GM15510 (cell line): ENCODE data around the gene SEPHS1.

Experiments used
- POLR2A ChIP-seq: IDR thresholded peaks from 3 replicates; pipeline ENCODE4 v1.6.1; 2011; ENCODE audit warnings: borderline replicate concordance; ENCODE audit not compliant: insufficient read length; ENCODE audit errors: extremely low read depth

SEPHS1 gene

DNA sequence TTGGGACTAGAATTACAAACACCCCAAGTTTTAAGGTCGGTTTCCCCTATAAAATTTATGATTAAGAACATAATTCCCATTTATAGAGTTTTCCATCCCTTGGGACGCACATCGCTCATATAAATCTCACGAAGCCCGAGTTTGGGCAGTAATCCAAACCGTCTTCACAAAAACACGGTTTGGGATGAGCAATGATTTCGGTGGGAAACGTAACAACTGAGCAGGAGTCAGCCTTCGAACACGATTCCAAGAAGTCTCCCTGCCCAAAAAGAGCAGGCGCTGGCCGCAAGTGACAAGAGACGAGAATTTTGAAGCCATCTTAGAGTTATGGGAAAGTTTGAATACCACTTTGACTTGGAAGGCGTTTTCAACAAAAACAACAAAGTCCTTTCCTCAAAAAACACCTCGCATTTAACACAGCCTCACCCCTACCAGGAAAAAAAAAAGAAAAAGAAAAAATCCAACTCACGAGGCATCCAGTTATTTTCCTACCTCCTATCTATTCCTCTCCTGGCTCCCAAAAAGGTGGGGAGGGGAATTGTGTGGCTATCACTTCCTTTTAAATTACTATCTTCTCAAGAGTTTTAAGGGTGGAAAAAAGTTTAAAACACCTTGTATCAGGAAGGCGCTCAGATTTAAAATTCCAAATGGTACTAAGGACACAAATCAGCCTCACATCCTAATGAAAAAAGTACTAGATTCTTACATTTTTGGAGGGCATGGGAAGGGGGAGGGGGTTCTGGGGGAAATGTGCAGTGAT lies 1.6 kb downstream of the SEPHS1 start:
- TF ChIP-seq POLR2A: no peak

DNA sequence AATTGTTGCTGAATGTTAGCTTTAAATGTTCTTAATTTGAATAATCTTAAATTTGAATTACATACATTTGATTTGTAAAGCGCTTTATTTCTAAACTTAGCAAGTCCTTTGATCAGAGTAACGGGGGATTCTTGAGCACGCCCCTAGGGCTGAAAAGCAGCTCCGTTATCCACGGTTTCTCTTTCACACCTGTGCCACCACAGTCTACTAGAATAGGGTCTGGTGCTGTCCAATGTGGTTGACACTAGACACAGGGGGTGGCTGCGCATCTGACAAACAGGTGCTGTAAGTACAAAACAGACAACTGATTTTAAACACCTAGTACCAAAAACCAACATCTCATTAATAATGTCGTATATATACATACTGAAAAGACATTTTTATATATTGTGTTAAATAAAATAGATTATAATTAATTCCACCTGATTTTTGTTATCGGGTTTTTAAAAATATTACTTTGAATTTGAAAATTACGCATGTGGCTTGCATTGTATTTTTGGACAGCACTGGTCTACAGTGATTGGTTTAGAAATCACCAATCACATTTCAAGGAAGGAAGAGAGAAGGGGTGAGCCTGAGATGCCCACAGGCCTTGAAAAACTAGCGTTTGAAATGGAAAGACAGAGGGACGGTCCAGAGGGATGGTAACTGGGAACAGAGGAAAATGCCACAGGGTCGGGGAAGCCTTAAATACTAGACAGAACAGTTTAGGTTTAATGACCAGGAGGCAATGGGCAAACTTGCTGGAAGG lies 7.3 kb downstream of the SEPHS1 start:
- no peak for TF ChIP-seq POLR2A

DNA sequence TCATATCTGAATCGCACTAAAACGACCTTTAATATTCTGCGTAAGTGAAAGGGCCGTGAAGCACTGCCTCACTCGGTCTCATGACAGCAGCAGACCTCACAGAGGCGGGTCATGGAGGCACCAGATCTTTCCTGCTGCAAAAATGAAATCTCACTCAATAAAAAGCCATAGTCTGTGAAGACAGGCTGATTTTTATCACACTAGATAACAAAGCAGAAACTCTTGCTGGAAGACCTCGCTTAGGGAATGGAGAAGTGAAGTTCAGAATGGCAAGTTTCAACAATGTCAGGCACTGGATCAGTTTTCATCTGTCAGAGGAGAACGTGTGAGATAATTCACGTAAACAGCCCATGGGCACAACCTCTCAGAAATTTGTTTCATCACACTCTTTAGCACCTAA lies 8.0 kb downstream of the SEPHS1 start:
- TF ChIP-seq POLR2A: no peak

DNA sequence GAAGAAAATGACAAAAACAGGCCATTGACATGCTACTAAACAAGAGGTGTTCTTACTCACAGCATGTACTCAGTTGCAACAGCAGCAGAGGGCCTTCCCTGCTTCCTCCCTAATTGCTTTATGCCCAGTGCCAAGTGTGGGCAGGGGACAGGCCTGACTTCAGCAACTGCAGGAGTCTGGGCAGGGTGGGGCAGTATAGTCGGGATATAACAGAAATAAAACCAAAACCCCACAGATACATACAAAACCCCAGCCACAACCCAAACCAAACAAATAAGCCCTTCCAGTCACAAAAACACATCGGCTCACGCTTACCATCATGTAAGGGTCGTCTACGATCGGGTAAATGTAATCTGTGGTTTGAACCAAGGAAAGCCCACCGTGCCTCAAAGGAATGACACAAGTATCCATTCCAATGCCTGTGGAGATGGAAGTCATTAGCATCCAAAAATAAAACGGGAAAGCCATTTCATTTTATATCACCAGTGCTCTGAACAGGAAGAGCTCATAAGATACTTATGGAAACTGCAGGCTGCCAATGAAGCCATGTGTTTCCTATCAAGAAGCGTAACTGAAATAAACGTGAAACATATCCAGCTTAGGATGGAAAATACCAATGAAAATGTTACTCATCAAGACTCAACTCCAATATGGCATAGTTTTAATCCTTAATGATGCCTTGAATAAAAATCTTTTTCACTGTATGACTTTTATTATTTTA lies 9.5 kb downstream of the SEPHS1 start:
- TF ChIP-seq POLR2A: no peak

DNA sequence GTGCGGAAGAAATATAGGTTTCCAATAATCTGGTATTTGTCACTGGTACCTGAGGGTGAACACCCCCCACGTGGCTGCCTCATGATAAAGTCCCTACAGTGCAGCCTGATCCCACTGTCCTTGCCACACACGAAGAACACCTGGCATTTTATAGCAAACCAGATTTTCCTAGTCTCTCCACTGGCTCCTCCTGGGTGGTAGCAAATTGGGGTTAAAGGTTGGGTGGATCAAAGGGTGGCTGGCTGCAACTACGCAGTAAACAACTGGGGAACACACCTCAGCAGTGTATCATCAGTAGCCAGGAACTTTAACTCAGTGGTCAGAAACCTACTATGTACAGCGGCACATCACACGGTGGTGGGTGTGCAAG lies 10.3 kb downstream of the SEPHS1 start:
- no peak for TF ChIP-seq POLR2A

DNA sequence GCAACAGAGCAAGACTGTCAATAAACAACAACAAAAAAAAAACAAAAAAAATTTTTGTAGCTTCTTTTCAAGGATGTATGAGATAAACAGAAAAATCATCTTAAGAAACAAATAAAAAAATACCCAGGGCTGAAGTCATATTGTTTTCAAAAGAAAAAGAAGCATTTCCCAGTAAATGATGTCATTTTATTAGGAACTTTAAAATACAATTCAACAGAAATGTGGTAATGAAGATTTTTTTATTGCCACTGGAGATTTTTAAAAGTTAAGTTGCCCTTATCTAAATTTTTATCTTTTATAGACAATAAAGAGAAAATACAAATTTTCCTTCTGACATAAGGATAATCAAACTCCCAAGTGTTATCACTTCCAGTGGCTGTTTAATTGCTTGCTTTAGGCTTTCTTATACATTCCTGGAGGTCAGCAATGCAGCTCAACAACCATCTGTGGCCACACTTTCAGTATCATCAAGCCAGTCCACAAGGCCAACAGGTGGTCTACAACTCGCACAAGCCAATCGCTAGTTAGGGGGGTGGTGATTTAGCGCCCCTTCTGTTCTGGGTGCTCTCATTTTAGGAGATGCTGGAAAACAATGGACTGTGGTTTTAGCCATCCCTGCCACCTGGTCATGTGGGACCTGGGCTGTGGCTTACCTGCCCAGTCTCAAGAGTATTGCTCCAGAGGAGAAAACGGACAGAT lies 10.8 kb downstream of the SEPHS1 start:
- no peak for TF ChIP-seq POLR2A

DNA sequence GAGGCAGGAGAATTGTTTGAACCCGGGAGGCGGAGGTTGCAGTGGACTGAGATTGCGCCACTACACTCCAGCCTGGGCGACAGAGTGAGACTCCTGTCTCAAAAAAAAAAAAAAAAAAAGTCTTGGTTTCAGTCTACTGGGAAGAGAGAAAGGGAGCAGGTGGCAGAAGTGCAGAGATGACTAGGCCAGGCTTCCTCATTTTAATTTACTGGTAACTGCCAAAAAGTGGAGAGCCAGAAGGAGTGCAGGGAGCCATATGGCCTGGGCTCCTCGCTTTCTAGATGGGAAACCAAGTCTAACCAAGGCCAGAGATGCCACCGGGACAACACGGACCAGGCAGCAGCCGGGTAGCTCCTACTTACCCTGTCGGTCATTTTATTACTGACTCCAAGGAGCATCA lies 12.2 kb downstream of the SEPHS1 start:
- no peak for TF ChIP-seq POLR2A

DNA sequence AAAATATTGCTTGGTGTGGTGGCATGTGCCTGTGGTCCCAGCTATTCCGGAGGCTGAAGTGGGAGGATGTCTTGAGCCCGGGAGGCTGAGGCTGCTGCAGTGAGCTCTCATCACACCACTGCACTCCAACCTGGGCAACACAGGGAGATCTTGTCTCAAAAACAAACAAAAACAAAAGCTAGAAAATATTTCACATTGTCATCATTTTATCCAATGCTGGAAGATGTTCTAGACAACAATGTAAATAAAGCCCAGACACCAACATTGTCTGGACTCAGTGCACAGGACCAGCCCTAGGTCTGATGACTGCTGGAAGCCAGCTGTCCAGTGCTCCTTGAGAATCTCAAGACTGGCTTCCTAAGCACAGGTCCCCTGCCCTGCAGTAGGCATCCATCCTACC lies 13.5 kb downstream of the SEPHS1 start:
- no peak for TF ChIP-seq POLR2A

DNA sequence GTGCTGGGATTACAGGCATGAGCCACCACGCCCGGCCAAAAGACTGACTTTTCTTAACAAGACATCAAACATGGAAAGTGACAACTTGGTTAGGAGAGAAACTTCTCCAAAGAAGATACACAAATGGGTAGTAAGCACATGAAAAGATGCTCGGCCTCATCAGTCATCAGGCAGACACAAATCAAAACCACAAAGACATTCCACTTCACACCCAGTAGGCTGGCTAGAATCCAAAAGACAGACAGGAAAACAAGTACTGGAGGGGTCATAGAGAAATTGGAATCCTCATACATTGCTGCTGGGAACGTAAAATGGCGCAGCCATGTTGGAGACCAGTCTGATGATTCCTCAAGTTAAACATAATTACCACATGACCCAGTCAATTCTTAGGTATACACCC lies 16.4 kb downstream of the SEPHS1 start:
- TF ChIP-seq POLR2A: no peak

DNA sequence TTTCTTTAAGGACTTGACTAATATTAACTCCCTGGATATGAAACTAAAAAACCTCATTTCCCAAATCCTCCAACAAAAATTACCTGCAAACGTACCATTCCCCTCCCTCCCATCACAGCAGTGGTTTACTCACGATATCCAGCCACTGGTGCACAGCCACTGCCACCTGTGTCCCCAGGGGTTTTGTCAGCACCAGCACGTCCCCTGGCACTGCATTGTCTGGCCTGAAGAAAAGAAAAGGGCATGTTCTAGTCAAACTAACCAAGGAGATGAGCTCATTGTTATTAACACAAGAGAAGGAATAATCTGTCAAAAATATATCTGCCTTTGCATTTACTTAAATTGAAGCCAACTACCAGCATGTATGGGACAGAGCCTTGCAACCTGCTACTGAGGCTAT lies 18.5 kb downstream of the SEPHS1 start:
- no peak for TF ChIP-seq POLR2A

DNA sequence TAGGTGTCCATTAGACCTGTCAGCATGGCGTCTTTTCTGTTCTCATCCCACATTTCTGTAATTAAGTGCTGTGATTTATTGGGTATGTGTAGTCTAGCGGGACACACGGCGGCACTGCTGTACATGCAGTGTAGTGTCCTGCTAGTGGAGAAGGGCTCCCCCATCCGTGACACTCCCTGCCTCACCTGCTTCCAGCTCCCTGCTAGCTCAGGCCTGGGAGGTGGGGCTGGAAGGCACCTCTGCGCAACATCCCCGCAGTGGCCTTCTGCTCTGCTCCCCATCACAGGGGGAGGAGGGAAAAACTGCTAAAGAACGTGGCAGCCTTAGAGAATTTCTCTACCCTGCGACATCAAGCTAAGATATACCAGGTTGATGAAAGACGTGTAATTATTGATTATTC lies 19.5 kb downstream of the SEPHS1 start:
- TF ChIP-seq POLR2A: no peak

DNA sequence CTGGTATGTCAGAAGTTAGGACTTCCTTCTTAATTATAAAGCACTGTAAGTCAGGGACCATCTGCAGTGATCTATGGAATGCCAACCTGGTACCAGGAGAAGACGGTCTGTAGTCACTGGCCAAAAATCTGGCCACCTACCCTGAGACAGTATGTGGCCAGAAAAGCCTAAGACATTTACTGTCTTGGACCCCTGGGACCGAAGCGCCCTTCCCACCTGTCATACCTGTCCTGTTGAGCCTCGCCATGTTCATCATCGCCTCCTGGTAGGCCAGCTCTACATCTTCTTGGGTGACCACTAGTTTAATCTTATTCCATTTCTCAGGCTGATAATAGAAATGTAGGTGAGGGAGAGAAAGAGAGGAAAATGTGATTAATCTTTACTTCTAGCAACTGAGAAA lies 20.0 kb downstream of the SEPHS1 start:
- no peak for TF ChIP-seq POLR2A

DNA sequence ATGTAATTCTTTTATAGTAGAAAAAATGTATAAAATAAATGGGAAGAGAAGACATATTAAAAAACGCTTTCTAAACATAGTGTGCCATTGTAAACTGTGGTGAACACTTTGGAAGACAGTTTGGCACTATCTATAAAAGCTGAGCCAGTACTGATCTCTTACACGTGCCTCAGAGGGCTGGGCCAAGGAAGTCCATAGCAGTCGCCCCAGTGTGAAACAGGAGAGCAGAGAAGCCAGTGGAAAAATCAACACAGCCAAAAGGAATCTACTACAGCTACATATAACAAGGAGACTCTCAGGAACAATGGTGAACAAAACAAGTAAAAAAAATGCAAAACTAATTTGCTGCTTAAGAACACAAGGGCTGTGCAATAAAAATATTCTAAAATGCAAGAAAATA lies 20.6 kb downstream of the SEPHS1 start:
- TF ChIP-seq POLR2A: no peak

DNA sequence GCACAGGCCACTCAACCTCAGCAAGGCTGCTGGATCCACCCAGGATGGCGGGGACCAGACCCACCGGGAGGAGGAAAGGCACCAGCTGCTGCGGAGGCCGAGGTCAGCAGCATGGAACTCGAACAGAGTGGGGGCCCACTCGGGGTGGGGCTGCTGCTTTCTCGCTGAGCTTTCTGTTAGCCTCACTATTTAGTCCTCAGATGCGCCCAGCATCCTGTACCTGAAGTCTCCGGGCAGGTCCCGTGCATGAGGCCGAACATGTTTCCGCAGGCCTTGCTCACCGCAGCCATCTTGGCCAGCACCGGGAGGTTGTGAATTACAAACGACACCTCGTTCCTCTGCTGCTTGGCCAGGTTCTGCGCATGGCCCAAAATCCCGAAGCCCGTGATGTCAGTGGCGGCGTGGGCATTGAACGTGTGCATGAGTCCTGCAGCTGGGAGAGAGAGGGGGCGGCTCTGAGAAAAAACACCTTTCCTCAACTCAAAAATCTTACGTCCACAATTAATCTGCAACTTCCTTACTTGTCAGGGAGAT lies 25.4 kb downstream of the SEPHS1 start:
- no peak for TF ChIP-seq POLR2A

DNA sequence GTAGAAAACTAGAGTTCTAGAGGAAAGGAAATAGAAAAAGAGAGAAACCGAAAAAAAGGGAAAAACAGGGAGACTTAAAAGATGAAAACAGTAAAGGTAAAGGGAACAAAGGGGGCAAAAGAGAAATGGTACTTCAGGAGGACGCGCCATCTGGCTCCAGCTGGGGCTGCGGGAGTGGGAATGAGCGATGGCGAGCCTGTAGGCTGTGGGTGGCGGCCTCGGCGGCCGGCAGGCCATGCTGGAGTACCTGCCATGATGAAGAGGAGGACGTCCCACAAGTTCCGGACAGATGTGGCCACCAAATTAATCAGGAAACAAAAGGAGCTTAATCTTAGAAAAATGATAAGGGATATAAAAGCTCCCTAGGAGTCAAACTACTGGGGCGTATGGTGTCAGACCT lies 26.5 kb downstream of the SEPHS1 start:
- no peak for TF ChIP-seq POLR2A
